Sigmoid colon (tissue), 4 donors: Measurements from ENCODE around the gene DAAM2.

Experiments used
- CTCF ChIP-seq, 4 experiments: fragments of 450-650 bp in 3 of 4; fragments of 200-600 bp in 1 of 4; IDR thresholded peaks; one replicate each; pipeline ENCODE4 v1.5.1; 2016 to 2019; ENCODE audit warnings: antibody characterized with exemption in 4 of 4, mild to moderate bottlenecking in 3 of 4, moderate library complexity in 2 of 4
- EP300 ChIP-seq, 4 donors: sonication (generic); formaldehyde crosslinking; IDR thresholded peaks; one replicate each; pipeline ENCODE4 v1.6.1; 2017; ENCODE audit warnings: antibody characterized with exemption in 4 of 4
- POLR2A ChIP-seq, 2 donors: fragments of 450-650 bp; IDR thresholded peaks; one replicate each; pipeline ENCODE4 v1.6.1; 2016; ENCODE audit warnings: antibody characterized with exemption in 2 of 2, mild to moderate bottlenecking in 2 of 2, moderate library complexity in 2 of 2

GRCh38 chr6:39873439-39873838, 81.3 kb downstream of the DAAM2 start:
- no peak for TF ChIP-seq CTCF (IDR thresholded peaks at IDR 0.05)
- TF ChIP-seq EP300 (IDR thresholded peaks at IDR 0.05), result no peak
- TF ChIP-seq POLR2A (IDR thresholded peaks at IDR 0.05), result no peak
